Effector memory CD8-positive, alpha-beta T cell (primary cell): Measurements from ENCODE around the gene EPHA4.

ENCODE experiments used
- ATAC-seq: fragments of 150-1000 bp; cut with Tn5 transposase; replicated peaks from 2 replicates; pipeline ENCODE4 v1.10.0; 2021; ENCODE audit warnings: mild to moderate bottlenecking, moderate library complexity
- DNase-seq, 3 experiments: peaks; one replicate each; pipeline ENCODE4 v3.0.0; 2021
- H3K27ac Mint-ChIP-seq, 2 donors: one replicate each; pipeline ENCODE4 v1.8.0; 2022; ENCODE audit warnings: mild to moderate bottlenecking in 2 of 2, mixed read lengths in 2 of 2, moderate library complexity in 2 of 2
- H3K27me3 Mint-ChIP-seq, 2 donors: one replicate each; pipeline ENCODE4 v1.8.0; 2022; ENCODE audit warnings: mixed read lengths in 2 of 2
- H3K36me3 Mint-ChIP-seq: one replicate; pipeline ENCODE4 v1.8.0; 2022; ENCODE audit warnings: mild to moderate bottlenecking, moderate library complexity, mixed read lengths; ENCODE audit not compliant: insufficient read depth
- H3K4me1 Mint-ChIP-seq, 2 donors: one replicate each; pipeline ENCODE4 v1.8.0; 2022; ENCODE audit warnings: low read depth in 2 of 2, mixed read lengths in 2 of 2
- H3K4me3 Mint-ChIP-seq, 2 donors: one replicate each; pipeline ENCODE4 v1.8.0; 2022; ENCODE audit warnings: mild to moderate bottlenecking in 2 of 2, mixed read lengths in 2 of 2, moderate library complexity in 2 of 2
- H3K9me3 Mint-ChIP-seq, 2 donors: one replicate each; pipeline ENCODE4 v1.8.0; 2022; ENCODE audit warnings: mixed read lengths in 2 of 2

The EPHA4 gene

GRCh38 chr2:221569425-221569845 is 2.7 kb downstream of the EPHA4 start:
- peaks cover 35% of the 10 kb centered on the region for H3K36me3 Mint-ChIP-seq
- peak overlapping the region in 1 of 2 donors; percentile 99 for H3K27ac Mint-ChIP-seq
- H3K4me3 Mint-ChIP-seq: peak overlapping the region; percentile 41 to 82

DNA sequence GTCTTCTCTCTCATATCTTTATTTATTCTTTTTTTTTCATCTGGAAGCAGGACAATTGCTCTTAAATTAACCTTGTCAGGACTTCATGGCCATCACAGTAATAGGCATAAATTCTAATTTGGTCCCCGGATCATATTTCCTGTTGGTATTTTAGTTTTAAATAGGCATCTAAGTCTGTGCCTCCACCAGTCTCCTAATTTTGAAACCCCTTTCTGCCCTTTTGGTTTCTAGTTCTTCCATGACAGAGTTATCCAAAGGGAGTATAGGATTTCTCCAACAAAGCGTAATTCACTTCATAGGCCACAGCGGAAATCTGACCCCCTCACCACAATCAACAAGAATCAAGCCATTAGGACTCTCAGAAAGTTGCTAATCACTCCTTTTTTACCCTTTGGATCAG is 3.8 kb downstream of the EPHA4 start:
- H3K4me3 Mint-ChIP-seq: no peak overlapping the region
- peaks cover 35% of the 10 kb centered on the region for H3K36me3 Mint-ChIP-seq
- H3K4me1 Mint-ChIP-seq: peaks cover 13 to 29% of the 10 kb centered on the region in 2 donors
- DNase-seq: no peak
- no peaks in the 10 kb centered on the region for H3K9me3 Mint-ChIP-seq
- peaks cover under 1 to 11% of the 10 kb centered on the region in 2 donors for H3K27me3 Mint-ChIP-seq
- no peak for ATAC-seq
- no peak overlapping the region for H3K27ac Mint-ChIP-seq

More at GRCh38 chr2:221569425-221569845, 2.7 kb downstream of the EPHA4 start:
- peaks cover 22 to 32% of the 10 kb centered on the region in 2 donors for H3K4me1 Mint-ChIP-seq
- DNase-seq: no peak
- no peak for ATAC-seq
- H3K9me3 Mint-ChIP-seq: no peaks in the 10 kb centered on the region
- peaks cover 11 to 21% of the 10 kb centered on the region in 2 donors for H3K27me3 Mint-ChIP-seq

DNA sequence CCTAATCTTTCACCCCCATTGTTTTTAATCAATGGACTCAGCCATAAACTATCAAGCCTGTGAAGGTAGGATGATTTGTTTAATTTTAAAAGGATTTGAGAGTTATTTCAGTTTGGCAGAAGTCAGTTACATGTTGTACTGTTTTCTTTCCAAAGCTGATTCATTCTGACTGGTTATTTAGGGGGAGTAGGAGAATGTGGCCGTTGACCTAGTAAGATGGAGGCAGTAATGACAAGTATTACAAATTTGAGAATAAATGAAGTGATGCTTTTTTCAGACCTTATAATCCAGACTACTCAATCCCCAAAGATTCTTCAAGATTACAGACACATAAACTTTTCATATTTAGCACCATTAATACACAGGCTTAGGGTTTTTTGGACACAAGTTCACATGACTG is 4.3 kb downstream of the EPHA4 start:
- ATAC-seq: no peak
- Mint-ChIP-seq H3K27me3 (peaks cover 0 to 11% of the 10 kb centered on the region in 2 donors), H3K27ac (no peak overlapping the region), H3K36me3 (peaks cover 39% of the 10 kb centered on the region), H3K4me3 (no peak overlapping the region), H3K9me3 (no peaks in the 10 kb centered on the region), H3K4me1 (peaks cover 13 to 33% of the 10 kb centered on the region in 2 donors)
- no peak for DNase-seq

DNA sequence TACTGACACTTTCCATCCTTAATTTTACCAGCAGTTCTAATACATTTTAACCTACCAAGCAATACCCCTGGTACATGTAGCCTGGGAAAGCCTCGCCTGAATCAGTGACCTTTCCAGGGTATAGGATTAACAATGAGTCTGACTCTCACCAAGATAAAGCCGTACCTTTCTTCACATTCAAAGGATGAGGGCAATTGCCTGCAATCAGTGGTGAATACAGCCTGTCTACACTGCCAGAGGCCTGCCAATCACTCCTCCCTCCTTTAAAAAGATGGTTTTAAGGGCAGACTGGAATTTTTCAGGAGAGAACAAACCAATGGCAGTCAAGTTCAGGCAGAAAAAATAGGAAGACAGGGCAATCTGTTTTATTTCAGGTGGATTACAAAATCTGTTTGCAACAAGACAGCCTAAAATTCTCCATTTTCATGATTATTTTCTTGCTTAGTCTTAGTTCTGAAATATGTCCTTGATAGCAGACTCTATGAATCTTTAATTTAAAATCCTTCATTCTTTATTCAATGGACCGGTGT is 4.8 kb downstream of the EPHA4 start:
- Mint-ChIP-seq H3K4me3 (no peak overlapping the region), H3K27me3 (peaks cover 0 to 11% of the 10 kb centered on the region in 2 donors), H3K36me3 (peaks cover 39% of the 10 kb centered on the region), H3K9me3 (no peaks in the 10 kb centered on the region), H3K27ac (no peak overlapping the region), H3K4me1 (peaks cover 13 to 34% of the 10 kb centered on the region in 2 donors)
- no peak for ATAC-seq
- DNase-seq: no peak

DNA sequence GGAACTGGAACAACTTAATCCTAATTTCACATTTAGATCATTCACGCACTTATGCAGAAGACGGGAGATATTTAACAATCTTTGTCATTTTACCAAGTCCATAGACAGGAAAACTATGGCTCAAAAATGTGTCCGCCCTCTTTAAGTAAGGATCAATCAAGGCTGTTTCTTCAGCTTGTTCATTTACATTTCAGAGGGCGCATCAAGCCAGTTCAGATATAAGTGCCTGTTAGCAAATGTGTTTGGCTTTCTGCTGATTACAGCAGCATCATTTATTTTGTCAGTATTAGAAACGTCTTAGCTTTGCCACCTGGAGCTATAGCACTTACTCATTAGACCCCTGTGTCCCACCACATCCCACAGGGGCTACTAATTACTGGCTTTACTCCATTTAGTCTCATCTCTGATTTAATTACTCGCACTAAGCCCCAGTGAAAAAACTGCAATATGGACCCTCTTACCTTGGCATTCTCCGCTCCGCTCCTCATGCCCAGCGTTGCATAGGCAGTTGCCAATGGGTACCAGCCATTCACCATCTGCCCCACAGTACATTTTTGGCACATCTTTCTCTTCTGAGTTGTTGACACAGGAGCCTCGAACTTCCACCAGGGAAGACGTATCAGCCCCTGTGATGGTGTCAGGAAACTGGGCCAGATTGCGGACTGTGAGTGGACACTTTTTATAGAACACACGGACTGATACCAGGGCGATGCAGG is 8.7 kb downstream of the EPHA4 start:
- H3K27me3 Mint-ChIP-seq: no peaks in the 10 kb centered on the region
- H3K36me3 Mint-ChIP-seq: peaks cover 27% of the 10 kb centered on the region
- peak; percentile 12 for ATAC-seq
- H3K27ac Mint-ChIP-seq: no peak overlapping the region
- no peak overlapping the region for H3K4me3 Mint-ChIP-seq
- no peak for DNase-seq
- no peaks in the 10 kb centered on the region for H3K9me3 Mint-ChIP-seq
- H3K4me1 Mint-ChIP-seq: peaks cover 6 to 22% of the 10 kb centered on the region in 2 donors

- Mint-ChIP-seq H3K36me3 (peaks cover 28% of the 10 kb centered on the region), H3K27ac (no peak overlapping the region), H3K9me3 (no peaks in the 10 kb centered on the region), H3K4me1 (peaks cover 6 to 21% of the 10 kb centered on the region in 2 donors), H3K27me3 (no peaks in the 10 kb centered on the region), H3K4me3 (no peak overlapping the region)
- DNase-seq (no peak), ATAC-seq (no peak)
Measured at GRCh38 chr2:221562226-221562625, 9.9 kb downstream of the EPHA4 start.

DNA sequence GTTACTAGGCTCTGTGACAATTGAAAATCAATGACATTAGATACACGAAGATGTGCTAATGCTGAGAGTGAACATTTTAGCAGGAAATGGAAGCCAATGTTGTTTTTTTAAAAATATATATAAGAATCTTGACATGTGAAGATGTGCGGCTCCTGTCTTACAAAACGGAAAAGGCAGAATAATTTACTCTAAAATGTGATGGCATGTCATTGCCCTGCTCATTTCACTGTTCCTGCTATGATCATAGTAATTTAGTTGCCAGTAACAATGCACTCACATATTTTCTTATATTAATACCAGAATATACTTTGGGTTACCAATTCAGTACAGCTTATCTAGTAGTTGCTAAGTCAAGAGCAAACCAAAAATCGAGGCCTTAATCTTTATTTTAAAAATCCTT is 10.3 kb downstream of the EPHA4 start:
- Mint-ChIP-seq H3K27me3 (no peaks in the 10 kb centered on the region), H3K4me1 (peaks cover 6 to 21% of the 10 kb centered on the region in 2 donors), H3K27ac (no peak overlapping the region), H3K9me3 (no peaks in the 10 kb centered on the region), H3K4me3 (no peak overlapping the region), H3K36me3 (peaks cover 28% of the 10 kb centered on the region)
- DNase-seq (no peak), ATAC-seq (no peak)

- DNase-seq (no peak), ATAC-seq (no peak)
- Mint-ChIP-seq H3K4me1 (peaks cover 14 to 26% of the 10 kb centered on the region in 2 donors), H3K36me3 (peaks cover 35% of the 10 kb centered on the region), H3K27me3 (no peaks in the 10 kb centered on the region), H3K9me3 (no peaks in the 10 kb centered on the region), H3K27ac (no peak overlapping the region), H3K4me3 (no peak overlapping the region)
Measured at GRCh38 chr2:221559991-221560390, 12.1 kb downstream of the EPHA4 start.

- H3K27me3 Mint-ChIP-seq: no peaks in the 10 kb centered on the region
- ATAC-seq (no peak), DNase-seq (no peak)
- H3K4me3 Mint-ChIP-seq: no peak overlapping the region
- H3K9me3 Mint-ChIP-seq: no peaks in the 10 kb centered on the region
- H3K27ac Mint-ChIP-seq: no peak overlapping the region
- peaks cover 15 to 23% of the 10 kb centered on the region in 2 donors for H3K4me1 Mint-ChIP-seq
- H3K36me3 Mint-ChIP-seq: peaks cover 32% of the 10 kb centered on the region
Measured at GRCh38 chr2:221558107-221558506, 14.0 kb downstream of the EPHA4 start.

DNA sequence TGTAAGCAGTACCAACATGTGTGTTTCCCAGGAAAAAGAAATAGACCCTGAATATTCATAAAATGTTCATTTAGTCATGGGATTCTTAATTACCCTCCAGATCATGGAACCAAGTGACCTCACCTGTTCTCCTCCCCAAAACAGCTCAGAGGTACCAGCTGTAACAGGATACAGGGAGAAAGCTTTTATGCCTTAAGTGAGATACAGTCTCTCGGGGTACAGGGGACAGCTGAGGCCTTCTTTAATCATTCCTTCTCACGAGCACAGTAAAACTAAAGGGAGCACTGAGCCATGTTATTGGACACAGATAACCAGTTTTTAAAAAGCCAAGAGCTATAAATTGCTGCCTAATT is 16.6 kb downstream of the EPHA4 start:
- no peak for DNase-seq
- Mint-ChIP-seq H3K4me1 (peaks cover 12 to 24% of the 10 kb centered on the region in 2 donors), H3K4me3 (peak overlapping the region in 1 of 2 donors; percentile 64), H3K27ac (peak overlapping the region; percentile 25 to 85), H3K9me3 (no peaks in the 10 kb centered on the region), H3K27me3 (no peaks in the 10 kb centered on the region), H3K36me3 (peaks cover 25% of the 10 kb centered on the region)
- peak; percentile 36 for ATAC-seq

- Mint-ChIP-seq H3K9me3 (no peaks in the 10 kb centered on the region), H3K27ac (peak overlapping the region; percentile 25 to 85), H3K36me3 (peaks cover 25% of the 10 kb centered on the region), H3K27me3 (no peaks in the 10 kb centered on the region), H3K4me1 (peaks cover 12 to 21% of the 10 kb centered on the region in 2 donors), H3K4me3 (peak overlapping the region in 1 of 2 donors; percentile 64)
- ATAC-seq (peak; percentile 65), DNase-seq (no peak)
Measured at GRCh38 chr2:221554769-221555493, 17.2 kb downstream of the EPHA4 start.

DNA sequence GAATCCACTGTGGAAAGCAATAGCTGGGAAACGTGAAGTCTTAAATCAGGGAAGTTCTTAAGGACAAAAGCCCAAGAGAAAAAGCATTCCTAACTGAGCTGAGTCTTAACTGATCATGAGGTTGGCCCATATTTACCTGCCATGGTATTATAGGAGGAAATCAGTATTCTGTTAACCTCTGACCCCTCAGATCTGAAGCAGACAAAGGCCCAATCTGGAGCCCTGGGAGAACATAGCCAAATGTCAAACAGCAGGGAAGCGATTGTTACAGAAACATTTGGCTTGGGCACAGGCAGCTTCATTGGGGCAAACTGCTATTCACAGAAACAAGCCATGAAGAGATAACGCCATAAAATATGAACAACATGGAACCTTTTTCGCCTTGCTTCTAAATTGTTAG is 18.8 kb downstream of the EPHA4 start:
- Mint-ChIP-seq H3K27ac (no peak overlapping the region), H3K9me3 (no peaks in the 10 kb centered on the region), H3K27me3 (no peaks in the 10 kb centered on the region), H3K36me3 (peaks cover 27% of the 10 kb centered on the region), H3K4me3 (no peak overlapping the region), H3K4me1 (peaks cover 14 to 23% of the 10 kb centered on the region in 2 donors)
- DNase-seq: no peak
- no peak for ATAC-seq

- Mint-ChIP-seq H3K9me3 (no peaks in the 10 kb centered on the region), H3K4me1 (peaks cover 14 to 22% of the 10 kb centered on the region in 2 donors), H3K4me3 (no peak overlapping the region), H3K27ac (peak overlapping the region in 1 of 2 donors; percentile 21), H3K36me3 (peaks cover 24% of the 10 kb centered on the region), H3K27me3 (no peaks in the 10 kb centered on the region)
- ATAC-seq: no peak
- DNase-seq: no peak
Measured at GRCh38 chr2:221552291-221552690, 19.8 kb downstream of the EPHA4 start.

DNA sequence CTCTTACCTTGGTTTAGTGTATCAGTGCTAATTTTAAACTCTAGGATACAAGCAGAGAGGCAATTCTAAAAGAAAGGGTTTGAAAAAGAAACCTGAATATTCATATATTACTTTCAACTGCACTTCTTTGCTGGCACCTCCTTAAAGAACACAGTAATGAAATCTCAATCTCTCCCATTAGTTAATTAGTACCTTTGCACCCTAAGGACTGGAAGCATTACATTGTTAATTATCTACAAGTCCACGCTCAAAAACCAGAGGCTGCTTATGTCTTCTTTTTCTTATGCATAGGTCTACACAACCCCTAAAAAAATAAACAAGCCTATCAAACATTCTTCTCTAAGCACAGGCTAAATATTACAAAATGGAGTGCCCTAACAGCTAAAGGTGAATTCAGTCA is 20.2 kb downstream of the EPHA4 start:
- ATAC-seq: no peak
- H3K36me3 Mint-ChIP-seq: peaks cover 23% of the 10 kb centered on the region
- no peak for DNase-seq
- H3K27me3 Mint-ChIP-seq: no peaks in the 10 kb centered on the region
- no peaks in the 10 kb centered on the region for H3K9me3 Mint-ChIP-seq
- H3K4me3 Mint-ChIP-seq: no peak overlapping the region
- peaks cover 14 to 24% of the 10 kb centered on the region in 2 donors for H3K4me1 Mint-ChIP-seq
- H3K27ac Mint-ChIP-seq: peak overlapping the region in 1 of 2 donors; percentile 21
